ENCODE results near the gene DNAAF9.
A peak's percentile ranks its signal among the peaks of the same experiment; 100 is the strongest.

DNAAF9 gene

DNA sequence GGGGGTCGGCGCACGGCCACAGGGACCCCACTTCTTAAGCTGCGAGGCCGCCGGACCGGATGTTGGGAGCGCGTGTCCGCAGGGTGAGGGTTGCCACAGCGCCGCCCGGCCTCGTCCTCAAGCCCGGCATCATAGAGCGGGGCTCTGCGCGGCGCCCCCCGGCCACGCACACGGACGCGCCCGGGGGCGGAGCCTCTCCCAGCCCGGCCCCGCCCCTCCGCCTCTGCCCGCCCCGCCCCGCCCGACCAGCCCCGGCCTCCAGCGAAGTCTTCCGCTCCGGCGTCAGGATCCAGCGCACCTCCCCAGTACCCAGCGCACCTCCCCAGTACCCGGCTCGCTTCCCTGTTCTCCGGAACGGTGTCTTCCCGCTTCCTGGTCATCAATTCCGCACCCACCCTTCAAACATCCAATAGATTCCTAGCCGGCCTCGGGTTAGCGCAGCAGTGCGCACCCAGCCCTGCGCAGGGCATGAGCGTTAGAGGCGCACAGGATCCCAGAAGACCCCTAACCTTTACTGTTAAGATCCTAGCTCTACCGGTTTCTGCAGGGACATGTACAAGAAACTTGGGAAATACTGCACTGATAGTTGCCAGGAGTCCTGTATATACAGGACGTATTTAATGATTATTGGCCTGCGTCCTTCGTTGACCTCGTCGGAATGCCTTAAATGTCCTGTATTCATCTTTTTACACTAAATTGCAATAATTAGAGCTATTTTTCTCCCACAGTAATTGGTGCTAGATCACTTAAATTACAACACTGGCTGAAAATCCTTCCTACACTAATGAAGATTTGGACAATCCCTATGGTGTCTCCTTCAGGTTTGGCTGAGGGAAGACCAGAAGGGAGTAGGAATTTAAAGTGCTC, 535 bp upstream of the DNAAF9 start:
- Histone ChIP-seq H3K36me3 (ENCODE audit: control insufficient read depth, insufficient read depth, low read length) (no peaks in the 10 kb centered on the region), H3K4me3 (ENCODE audit: low read depth, low read length) (peak overlapping the region; percentile 84), H3K27ac (peak overlapping the region; percentile 77), H3K9me3 (ENCODE audit: control insufficient read depth, low read length) (no peaks in the 10 kb centered on the region), H3K4me2 (ENCODE audit: low read length) (peak overlapping the region; percentile 94), H3K4me1 (peaks cover 13% of the 10 kb centered on the region), H2AFZ (peak overlapping the region; percentile 94), H3K27me3 (ENCODE audit: control insufficient read depth, insufficient read depth, low read length) (no peaks in the 10 kb centered on the region), H3K79me2 (no peaks in the 10 kb centered on the region), H3K9ac (no peak overlapping the region)
- no peak for TF ChIP-seq CTCF (IDR thresholded peaks at IDR 0.05)

- peaks cover 13% of the 10 kb centered on the region for H3K4me1 ChIP-seq
- H3K4me2 ChIP-seq (ENCODE audit: low read length), result peak overlapping the region; percentile 89
- H3K79me2 ChIP-seq, result no peaks in the 10 kb centered on the region
- peak overlapping the region; percentile 78 for H3K4me3 ChIP-seq (ENCODE audit: low read depth, low read length)
- no peaks in the 10 kb centered on the region for H3K9me3 ChIP-seq (ENCODE audit: control insufficient read depth, low read length)
- H2AFZ ChIP-seq, result peak overlapping the region; percentile 89
- no peaks in the 10 kb centered on the region for H3K36me3 ChIP-seq (ENCODE audit: control insufficient read depth, insufficient read depth, low read length)
- H3K9ac ChIP-seq, result peak overlapping the region; percentile 55
- no peak for TF ChIP-seq CTCF (IDR thresholded peaks at IDR 0.05)
- no peaks in the 10 kb centered on the region for H3K27me3 ChIP-seq (ENCODE audit: control insufficient read depth, insufficient read depth, low read length)
- H3K27ac ChIP-seq, result peak overlapping the region; percentile 81
Observed at GRCh38 chr20:3406481-3407039, 909 bp downstream of the DNAAF9 start.

DNA sequence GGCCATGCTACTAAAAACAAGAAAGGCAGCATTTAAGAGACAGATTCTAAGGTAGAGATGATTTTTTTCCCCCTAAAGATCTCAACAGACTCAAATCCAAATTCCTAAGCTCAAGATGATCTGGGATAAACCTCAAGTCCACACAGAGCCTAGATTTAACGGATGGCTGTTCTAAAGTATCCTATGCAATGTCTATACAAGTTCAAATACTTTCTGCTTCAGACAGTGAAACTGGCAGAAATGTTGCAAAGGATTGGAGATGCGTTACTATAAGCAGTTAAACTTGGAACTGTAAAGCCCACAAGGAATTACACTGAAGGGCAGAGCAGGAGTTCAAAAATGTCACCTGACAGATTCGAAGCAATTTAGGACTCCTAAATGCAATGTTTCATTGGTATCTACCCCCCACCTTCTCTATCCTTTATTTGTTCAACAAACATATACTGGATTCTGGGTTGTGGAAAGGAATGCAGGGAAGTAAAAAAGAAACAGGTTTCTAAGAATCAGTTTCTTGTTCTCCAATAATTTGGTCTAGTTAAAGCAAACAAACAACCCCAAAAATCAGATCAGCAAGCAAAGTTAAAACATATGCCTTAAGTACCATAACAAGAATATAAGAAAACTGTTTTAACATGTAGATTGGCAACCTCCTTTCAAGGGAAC, 1.6 kb downstream of the DNAAF9 start:
- no peak for TF ChIP-seq CTCF (IDR thresholded peaks at IDR 0.05)
- peak overlapping the region; percentile 81 for H3K27ac ChIP-seq
- no peaks in the 10 kb centered on the region for H3K36me3 ChIP-seq (ENCODE audit: control insufficient read depth, insufficient read depth, low read length)
- H3K9me3 ChIP-seq (ENCODE audit: control insufficient read depth, low read length), result no peaks in the 10 kb centered on the region
- peaks cover 13% of the 10 kb centered on the region for H3K4me1 ChIP-seq
- no peaks in the 10 kb centered on the region for H3K27me3 ChIP-seq (ENCODE audit: control insufficient read depth, insufficient read depth, low read length)
- peak overlapping the region; percentile 89 for H3K4me2 ChIP-seq (ENCODE audit: low read length)
- H3K4me3 ChIP-seq (ENCODE audit: low read depth, low read length), result peak overlapping the region; percentile 78
- peak overlapping the region; percentile 89 for H2AFZ ChIP-seq
- H3K9ac ChIP-seq, result no peak overlapping the region
- H3K79me2 ChIP-seq, result no peaks in the 10 kb centered on the region

DNA sequence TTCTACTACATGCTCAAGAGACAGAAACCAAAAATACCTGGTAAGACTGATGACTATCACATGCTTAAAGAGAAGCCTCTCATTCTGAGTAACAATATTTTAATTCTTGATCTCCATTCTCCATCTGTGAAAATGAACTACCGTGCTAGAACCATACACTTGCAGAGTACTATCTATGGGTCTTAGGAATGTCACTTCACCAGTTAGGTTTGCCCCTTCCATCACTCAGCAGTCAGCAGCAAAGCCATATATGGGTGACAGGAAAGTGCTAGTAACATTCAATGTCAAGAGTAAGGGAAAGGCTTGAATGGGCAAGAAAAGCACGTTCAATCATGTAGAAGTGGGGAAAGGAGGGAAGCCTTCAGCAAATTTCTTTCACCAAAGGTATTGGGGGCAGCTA, 2.3 kb downstream of the DNAAF9 start:
- TF ChIP-seq CTCF (IDR thresholded peaks at IDR 0.05), result no peak
- peaks cover 13% of the 10 kb centered on the region for H3K4me1 ChIP-seq
- H2AFZ ChIP-seq, result no peak overlapping the region

More for the DNA sequence above, 2.3 kb downstream of the DNAAF9 start:
- H3K4me3 ChIP-seq (ENCODE audit: low read depth, low read length), result no peak overlapping the region
- no peaks in the 10 kb centered on the region for H3K36me3 ChIP-seq (ENCODE audit: control insufficient read depth, insufficient read depth, low read length)
- peak overlapping the region; percentile 81 for H3K27ac ChIP-seq
- H3K79me2 ChIP-seq, result peaks cover 2% of the 10 kb centered on the region
- H3K9me3 ChIP-seq (ENCODE audit: control insufficient read depth, low read length), result no peaks in the 10 kb centered on the region
- H3K9ac ChIP-seq, result no peak overlapping the region
- no peaks in the 10 kb centered on the region for H3K27me3 ChIP-seq (ENCODE audit: control insufficient read depth, insufficient read depth, low read length)
- H3K4me2 ChIP-seq (ENCODE audit: low read length), result no peak overlapping the region
